ENCODE measurements around the gene DCLK1.

DNA sequence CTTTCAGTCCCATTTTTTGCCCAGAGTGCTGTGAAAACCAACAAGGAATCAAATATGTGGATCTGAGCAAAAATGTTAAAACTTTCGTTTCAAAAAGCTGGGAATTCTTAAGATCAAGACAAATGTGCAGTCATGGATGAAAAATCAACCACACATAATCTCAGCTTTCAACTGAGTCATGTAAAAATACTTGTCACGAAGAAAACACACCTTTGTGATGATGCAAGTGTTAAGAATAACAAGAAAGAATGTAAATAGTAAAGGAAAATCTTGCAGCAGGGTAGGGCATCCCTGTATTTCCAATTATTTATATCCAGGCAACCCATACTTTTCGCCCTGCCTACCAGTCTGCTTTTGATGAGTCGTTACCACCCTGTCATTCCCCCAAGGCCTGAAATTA, 27.4 kb upstream of the DCLK1 start:
- TF ChIP-seq CTCF (IDR thresholded peaks at IDR 0.05; ENCODE audit: insufficient read depth, low read length) (no peak), POLR2AphosphoS5 (IDR thresholded peaks at IDR 0.05; ENCODE audit: low read depth) (no peak), GABPA (IDR thresholded peaks at IDR 0.05; ENCODE audit: low read depth) (no peak)
